Muscle of back (tissue), 11 donors: Measurements from ENCODE around the gene HOXC12. TPM values are rescaled to one million over a fixed set of nuclear protein-coding genes. Genes with fewer than 3 reads are reported as not detected.

Experiments used
- DNase-seq, 3 donors: peaks; one replicate each; pipeline versions ENCODE4 v3.0.0 to v3.0.0-alpha.2; 2013
- polyA plus RNA-seq, 10 donors: library from polyadenylated mRNA; unstranded; fragments of 120-200 nt; gene quantifications; one replicate each; pipeline ENCODE4 v1.2.1, GENCODE V29; 2013; ENCODE audit not compliant: insufficient read length in 10 of 10

HOXC12 gene
- polyA plus RNA-seq, 10 donors = 0.61 TPM; not detected in 8

GRCh38 chr12:53972152-53972702 lies 17.5 kb downstream of the HOXC12 start:
- DNase-seq = peak in 1 of 3 donors; percentile 49

DNA sequence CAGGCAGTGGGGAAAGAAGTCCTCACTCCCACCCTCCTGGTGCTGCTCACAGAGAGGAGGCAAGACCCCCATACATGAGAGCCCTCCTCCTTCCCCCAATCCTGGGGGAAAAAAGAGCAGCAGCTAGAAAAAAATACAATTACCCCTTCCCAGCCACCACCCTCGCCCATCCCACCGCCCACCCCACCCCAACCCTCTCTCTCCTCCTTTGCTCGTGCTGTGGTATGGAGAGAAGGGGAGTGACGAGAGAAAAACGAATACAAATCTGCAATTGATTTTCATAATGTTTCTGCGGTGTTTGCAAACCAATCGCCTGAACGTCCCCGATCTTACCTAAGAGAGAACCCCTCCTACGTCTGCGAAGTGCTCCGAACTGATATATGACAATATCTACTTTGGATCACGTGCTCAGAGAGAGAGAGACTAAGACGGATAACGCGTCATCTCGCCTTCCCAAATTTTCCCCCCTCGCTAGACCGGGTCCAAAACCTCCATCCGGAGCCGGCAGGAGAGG lies 18.1 kb downstream of the HOXC12 start, which contains the start of gene HOXC11:
HOXC11 (plus strand) TSS at position 405 of the 514 bp plus-strand sequence. CDS start 116 bp downstream, outside the sequence.
- peak in 1 of 3 donors; percentile 76 for DNase-seq

DNA sequence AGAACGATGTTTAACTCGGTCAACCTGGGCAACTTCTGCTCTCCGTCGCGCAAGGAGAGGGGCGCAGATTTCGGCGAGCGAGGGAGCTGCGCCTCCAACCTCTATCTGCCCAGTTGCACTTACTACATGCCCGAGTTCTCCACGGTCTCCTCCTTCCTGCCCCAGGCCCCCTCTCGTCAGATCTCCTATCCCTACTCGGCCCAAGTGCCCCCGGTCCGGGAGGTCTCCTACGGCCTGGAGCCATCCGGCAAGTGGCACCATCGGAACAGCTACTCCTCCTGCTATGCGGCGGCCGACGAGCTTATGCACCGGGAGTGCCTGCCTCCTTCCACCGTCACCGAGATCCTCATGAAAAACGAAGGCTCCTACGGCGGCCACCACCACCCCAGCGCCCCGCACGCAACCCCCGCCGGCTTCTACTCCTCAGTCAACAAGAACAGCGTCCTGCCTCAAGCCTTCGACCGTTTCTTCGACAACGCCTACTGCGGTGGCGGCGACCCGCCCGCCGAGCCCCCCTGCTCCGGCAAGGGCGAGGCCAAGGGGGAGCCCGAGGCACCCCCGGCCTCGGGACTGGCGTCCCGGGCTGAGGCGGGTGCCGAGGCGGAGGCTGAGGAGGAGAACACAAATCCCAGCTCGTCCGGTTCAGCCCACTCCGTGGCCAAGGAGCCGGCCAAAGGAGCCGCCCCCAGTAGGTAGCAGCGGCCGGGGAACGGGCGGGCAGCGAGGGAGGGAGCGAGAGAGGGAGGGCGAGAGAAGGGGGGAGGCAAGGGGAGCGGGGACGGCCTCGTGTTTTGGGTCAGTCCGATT lies 18.7 kb downstream of the HOXC12 start:
- DNase-seq = peak in 1 of 3 donors; percentile 89

GRCh38 chr12:53974084-53975063 lies 19.7 kb downstream of the HOXC12 start, which contains the start of gene HOTAIR:
Gene HOTAIR (minus strand): TSS chr12:53974954.
- peak in 1 of 3 donors; percentile 90 for DNase-seq

GRCh38 chr12:53975064-53975471 lies 20.4 kb downstream of the HOXC12 start:
- no peak for DNase-seq

DNA sequence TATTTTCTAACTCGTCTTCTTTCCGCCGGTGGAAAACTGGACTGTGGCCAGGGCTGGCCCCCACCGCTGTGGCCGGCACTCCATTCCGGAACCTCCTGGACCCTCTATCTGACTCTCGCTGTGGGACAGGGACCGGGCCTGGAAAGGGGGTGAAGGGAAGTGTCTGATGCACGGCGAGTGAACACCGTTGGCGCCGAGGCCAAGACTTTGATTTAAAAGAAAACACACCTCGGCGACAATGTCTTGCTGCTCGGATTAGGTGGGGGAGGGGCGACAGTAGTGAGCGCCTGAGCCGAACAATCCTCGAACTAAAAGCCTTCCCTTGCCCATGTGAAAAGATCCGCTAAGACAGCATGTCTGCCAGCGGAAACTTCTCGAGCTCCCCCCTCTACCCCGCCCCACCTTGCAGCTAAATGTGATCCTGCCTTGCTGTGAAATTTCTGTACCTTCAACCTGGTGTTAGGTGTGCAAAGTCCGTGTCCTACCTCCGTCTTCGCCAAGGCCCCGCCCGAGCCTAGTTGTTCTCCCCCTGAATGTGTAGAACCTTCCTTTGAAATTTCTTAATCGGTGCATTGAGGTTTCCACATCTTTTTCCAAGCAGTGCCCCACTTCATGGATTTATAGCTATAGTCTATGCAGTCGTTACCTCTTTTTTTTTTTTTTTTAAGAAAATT lies 20.9 kb downstream of the HOXC12 start:
- no peak for DNase-seq

GRCh38 chr12:53976172-53976822 lies 21.6 kb downstream of the HOXC12 start:
- DNase-seq = peak in 1 of 3 donors; percentile 93

- DNase-seq = no peak
Observed at GRCh38 chr12:53976823-53977595, 22.3 kb downstream of the HOXC12 start.

DNA sequence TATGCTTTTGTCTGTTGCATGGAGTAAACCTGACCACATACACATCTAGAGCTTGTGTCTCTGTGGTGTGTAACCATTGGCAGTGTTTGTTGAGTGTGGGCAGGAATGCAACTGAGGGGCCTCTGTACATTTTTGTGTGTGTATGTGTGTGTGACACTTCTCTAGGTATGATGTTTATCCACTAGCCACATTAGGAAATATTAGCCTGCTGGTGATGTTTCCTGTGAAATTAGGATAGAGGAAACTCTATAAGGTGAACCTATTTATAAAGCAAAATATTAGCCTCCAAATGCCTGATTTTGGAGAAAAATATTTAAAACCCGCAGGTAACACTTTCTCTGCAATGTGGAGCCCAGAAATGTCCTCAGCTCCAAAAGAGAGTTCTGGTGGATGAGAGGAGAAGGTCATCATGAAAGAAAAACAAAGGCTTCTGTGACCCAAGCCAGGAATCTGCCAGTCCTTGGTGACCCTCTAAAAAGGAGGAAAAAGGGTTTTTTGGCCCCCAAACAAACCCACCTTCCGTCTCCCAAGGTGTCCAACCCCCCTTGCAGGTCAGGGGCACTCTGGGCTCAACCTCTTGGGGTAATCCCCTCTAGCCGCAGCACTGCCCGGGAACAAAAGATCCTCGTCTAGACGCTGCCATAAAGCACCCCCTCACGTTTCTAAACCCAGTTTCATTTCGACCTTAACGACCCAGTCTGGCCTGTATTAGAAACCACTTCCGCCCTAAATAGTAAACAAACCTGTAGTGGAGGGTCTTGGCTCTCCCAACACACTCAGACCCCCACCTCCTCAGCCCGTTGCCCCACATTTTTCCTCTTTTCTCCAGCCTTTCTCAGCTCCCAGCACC lies 23.1 kb downstream of the HOXC12 start:
- no peak for DNase-seq

DNA sequence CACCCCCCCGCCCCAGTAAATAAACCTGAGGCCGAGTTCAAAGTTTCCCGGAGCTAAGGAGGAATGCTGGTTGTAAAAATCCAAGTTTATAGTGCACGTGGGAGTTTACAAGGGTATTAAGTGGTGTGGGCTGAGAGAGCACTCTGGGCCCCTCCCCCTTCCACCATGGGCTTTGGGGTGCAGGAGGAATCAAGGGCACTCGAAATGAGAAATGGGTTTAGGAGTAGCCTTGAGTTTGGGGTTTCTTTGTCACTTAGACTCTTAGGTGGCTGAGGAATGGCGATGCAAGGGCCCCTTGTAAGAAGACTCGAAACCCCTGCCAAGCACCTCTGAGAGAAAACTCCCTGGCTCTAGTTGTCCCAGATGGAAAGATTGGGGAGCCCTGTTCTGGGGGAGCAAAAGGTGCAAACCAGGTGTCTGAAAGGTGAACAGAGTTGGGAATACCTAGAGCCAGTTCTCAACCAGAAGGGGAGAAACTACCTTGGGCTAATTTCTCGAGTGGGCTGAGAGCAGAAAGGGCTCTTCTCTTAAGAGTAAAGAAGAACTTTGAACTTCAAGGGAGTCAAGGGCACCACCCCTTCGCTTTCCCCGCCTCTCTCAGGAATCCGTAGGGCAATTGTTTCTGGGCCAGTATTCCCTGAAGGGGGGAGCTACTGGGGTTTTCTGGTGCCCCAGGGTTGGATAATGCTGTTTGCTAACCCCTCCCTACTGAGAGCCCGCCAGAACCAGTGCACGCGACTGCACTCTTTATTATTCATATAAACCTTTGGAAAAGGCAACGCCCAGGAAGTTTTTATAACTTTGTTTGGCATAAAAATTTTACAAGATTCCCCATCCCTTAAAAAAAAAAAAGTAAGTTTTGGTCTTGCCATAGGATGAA lies 24.0 kb downstream of the HOXC12 start:
- no peak for DNase-seq

DNA sequence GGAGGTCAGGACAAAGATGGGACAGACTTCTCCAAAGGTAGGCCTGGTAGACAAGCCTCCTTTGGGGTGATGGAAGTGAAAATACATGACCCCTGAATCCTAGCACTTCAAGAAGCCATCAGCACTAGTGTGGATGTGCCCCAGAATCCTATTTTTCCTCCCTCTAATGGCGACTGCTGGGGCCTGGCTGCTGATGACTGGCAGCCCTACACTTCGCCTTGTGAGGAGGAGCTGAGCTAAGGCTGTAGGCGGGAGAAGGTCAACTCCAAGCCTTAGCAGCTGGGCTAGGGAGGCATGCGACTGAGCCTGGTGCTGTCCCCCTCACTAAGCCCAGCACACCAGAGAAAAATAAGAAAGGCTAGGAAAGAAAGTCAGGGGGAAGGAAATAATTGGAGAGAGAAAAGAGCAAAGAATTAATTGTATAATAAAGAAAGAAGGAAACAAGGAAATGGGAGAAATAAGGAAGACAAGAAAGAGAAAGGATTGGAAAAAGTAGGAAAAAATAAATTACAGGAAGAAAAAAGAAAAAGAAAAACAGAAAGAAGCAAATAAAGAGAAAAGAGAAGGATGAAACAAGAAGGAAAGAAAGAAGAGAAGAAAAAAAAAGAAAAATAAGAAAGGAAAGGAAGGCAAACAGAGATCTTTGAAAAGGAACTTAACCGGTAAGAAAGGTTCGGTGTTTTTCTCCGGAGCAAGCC lies 25.6 kb downstream of the HOXC12 start:
- DNase-seq = peak in 1 of 3 donors; percentile 84

DNA sequence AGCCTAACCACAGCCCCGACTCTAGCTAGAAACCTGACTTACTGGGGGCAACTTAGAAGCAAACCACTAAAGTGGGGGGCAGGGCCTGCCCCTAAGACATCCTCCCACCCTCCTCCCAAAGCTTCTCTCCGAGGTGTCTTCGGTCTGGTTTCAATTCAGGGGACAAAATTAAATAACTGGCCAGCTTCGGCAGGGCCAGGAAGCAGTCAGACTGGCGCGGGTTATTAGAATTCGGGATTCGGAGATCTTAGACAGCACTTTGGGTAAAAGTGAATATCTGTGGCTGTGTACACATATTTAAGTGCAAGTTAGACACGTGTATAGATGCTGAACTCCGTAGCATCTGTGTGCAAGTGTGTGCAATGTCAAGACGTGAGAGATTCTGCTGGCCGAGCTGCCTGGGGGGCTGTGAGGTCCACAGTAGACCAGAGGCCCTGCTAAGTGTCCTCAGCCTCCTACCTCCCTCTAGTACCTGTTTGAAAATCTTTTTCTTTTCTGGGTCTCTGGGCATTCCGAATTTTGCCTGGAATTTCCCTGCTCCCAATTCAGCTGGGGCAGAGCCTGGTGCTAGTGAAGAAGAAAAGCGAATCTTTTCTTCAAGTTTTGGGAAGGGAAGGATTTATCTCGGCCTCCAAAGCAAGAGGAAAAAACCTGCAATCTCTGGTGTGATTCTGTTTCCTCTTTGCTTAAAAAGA lies 26.2 kb downstream of the HOXC12 start:
- peak in 1 of 3 donors; percentile 86 for DNase-seq

DNA sequence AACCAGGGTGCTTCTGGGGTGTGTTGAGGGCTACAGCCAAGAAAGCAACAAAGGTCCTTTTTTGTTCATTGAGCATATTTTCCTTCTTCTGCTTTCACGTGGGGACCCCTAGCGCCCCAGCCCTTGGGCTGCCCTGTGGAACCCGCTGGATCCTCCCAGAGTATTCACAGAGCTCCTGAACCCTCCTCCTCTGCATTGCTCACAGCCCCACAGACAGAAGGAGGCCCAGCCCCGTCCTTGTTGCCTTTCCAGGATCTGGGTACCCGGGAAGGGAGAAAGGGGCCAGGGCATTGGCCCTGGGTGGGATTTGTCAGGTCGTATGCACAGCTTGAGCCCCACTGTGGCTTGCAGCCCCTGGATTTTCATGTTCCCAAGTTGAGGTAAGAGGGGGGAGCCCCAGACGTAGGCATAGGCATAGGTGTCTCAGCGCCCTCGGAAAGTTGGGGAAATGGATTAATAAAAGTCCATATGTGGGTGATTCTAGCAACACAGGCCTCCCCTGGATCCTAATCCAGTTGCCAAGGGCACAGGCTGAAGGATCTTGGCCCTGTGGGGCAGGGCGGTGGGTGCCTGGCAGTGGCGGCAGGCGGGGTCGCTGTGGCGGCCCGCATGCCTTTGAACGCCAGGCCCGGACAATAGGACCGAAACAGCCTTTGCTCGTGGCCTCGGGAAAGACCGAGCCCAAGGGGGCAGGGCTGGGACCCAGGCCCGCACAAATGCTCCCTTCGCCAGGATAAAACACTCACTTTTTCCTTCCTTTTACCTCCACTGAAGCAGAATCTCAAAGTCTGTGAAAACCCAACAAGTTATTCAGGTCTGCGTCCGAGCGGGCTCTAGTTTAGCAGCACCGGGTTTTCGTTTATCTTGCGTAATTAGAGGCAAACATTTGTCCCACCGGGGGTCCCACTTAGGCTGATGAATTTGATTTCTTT lies 27.2 kb downstream of the HOXC12 start:
- DNase-seq = peak in 1 of 3 donors; percentile 89

DNA sequence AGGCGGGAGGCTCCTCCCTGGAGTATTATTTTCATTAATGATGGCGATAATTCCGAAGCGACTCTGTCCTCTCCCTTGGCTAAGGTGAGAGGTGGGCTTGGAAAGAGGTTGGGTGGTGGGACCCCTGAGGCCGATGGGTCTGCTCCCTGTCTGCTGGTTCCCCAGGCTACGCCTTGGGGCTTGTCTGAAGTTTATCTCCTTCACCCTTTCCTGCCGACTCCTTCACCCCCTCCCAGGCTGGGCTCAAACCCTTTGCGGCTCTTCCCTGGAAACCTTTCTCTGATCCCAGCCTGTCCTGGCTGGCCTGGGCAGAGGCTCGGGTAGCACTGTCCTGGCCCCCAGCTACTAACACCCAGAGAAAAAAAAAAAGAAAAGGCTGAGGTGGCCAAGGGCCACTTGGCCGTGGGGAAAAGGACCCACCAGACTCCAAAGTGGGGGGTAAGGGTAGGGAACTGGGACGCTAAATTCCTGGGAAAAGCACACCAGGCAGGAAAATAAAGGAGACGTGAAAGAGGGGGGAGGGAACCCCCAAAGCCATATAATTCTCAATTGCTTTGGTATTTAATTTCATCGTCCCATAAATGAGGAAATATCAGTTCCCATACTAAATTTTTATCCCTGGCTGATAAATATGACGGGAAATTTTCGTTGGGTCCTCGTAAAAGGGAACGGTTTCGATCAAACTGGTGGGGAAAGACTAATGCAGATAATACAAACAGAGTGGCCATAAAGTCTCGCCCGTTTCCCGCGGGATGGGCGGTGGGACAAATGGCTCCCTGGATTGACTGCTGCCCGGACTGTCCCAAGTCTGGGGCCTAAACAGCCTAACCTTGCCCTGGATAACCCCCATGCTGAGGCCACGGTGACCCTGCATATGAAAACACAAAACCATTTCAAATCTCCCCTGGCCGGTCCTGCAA lies 28.2 kb downstream of the HOXC12 start:
- DNase-seq = no peak
